ENCODE results near the gene LRP1B.

Gene LRP1B

GRCh38 chr2:141767691-141768090, 363.1 kb downstream of the LRP1B start:
- no peak for DNase-seq (ENCODE audit: low read depth in 2 of 2)

- DNase-seq (ENCODE audit: low read depth in 2 of 2): no peak
Measured at GRCh38 chr2:141767051-141767450, 363.8 kb downstream of the LRP1B start.

GRCh38 chr2:141766225-141766624, 364.6 kb downstream of the LRP1B start:
- no peak for DNase-seq (ENCODE audit: low read depth in 2 of 2)

GRCh38 chr2:141748616-141749015, 382.2 kb downstream of the LRP1B start:
- no peak for DNase-seq (ENCODE audit: low read depth in 2 of 2)

GRCh38 chr2:141741652-141742051, 389.2 kb downstream of the LRP1B start:
- no peak for DNase-seq (ENCODE audit: low read depth in 2 of 2)

DNA sequence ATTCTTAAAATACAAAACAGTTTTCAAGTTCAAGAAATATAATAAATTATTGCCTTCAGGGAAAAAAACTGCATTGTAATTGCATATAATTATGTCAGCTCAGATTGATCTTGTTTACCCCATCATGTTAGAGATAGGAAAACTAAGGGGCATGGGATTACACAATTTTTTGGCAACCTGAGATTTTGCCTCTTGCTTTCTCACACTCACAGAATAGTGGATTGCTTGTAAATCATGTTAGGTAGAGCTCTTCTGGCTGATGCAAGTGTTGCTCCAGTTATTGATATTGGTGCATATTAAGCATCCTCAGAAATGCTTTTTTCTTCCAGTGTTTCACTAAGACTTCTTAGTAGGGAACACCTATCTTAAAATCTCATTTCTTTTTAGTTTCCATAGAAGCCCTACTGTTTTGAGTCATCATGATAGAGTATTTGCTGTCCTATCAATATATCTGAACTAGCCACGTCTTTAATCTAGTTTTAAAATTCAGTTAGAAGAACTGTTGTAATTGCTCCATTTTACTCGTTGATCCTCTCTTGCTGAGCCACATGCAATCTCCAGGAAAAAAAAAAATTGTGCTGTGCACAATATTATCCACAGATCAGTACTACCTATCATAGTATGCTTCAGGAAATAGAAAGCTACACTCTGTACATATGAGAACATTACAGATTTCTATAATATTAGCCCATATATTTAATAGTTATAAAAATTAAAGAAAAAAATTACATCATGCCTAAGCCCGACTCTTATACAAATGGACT, 393.1 kb downstream of the LRP1B start:
- DNase-seq (ENCODE audit: low read depth in 2 of 2): no peak

GRCh38 chr2:141736466-141736865, 394.4 kb downstream of the LRP1B start:
- DNase-seq (ENCODE audit: low read depth in 2 of 2): no peak

- DNase-seq (ENCODE audit: low read depth in 2 of 2): no peak
Measured at GRCh38 chr2:141728886-141729285, 401.9 kb downstream of the LRP1B start.

GRCh38 chr2:141728142-141728541, 402.7 kb downstream of the LRP1B start:
- no peak for DNase-seq (ENCODE audit: low read depth in 2 of 2)

GRCh38 chr2:141724426-141724825, 406.4 kb downstream of the LRP1B start:
- no peak for DNase-seq (ENCODE audit: low read depth in 2 of 2)

GRCh38 chr2:141723814-141724213, 407.0 kb downstream of the LRP1B start:
- DNase-seq (ENCODE audit: low read depth in 2 of 2): no peak

DNA sequence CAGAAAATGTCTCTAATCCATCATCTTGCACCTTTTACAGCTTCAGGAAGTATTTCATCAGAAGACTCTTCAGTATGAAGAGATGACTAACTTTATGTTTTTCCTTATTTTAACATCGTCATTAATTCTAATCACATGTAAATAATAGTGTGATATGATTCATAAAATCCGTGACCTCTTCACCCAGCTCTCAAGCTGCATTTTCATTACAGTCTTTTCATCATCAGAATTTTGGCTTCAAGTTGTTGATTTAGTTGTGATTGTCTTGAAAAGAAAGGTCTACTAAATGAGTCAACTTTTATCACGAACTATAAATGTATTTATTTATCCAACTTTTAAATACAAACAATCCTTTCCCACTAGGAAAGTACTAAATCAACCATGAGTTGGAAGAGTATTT, 410.3 kb downstream of the LRP1B start:
- no peak for DNase-seq (ENCODE audit: low read depth in 2 of 2)

- DNase-seq (ENCODE audit: low read depth in 2 of 2): no peak
Measured at GRCh38 chr2:141714496-141714895, 416.3 kb downstream of the LRP1B start.

DNA sequence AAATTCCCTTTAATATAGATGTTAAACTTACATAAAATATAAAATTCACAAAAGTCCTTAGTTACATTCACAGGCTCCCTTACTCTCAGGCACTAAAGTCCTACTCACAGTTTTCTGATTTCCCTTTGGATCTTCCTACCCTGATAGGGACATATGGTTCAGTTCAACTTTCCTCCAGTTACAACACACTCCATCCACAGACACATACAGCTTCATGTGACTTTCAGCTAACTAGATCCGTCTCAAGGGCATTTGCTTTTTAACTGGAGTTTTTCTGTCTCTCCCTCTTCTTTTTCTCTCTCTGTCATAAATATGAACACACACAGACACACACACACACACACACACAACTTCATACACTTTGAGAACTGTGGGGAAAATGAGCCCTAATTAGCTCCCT, 419.2 kb downstream of the LRP1B start:
- no peak for DNase-seq (ENCODE audit: low read depth in 2 of 2)

DNA sequence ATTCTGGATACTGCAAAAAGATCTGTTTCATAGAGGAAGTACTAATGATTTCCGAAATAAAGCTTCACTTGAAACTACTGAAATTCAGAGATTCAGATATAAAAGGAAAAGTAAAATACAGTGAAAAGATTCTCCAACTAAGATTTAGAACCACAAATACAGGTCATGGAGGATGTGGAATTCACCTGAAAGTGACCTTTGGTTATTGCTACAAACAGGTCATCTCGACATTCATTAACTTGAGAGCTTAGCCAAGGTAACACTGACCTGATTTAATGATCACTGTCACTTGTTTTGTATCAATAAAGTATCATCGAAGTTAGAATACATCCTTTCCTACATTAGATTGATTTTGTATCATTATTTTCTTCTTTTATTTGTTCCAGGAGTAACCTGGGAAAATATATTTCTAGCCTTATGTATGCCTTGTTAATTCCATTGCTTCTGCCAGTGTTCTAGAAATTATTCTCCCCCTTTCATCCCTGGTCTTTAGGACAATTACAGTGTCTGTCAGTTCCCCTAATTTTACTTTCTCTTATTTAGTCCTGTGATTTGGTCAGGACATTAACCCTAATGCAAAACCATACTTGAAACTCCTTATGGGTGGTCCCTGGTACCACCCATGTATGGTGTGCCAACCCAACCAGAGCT, 420.1 kb downstream of the LRP1B start:
- DNase-seq (ENCODE audit: low read depth in 2 of 2): no peak

DNA sequence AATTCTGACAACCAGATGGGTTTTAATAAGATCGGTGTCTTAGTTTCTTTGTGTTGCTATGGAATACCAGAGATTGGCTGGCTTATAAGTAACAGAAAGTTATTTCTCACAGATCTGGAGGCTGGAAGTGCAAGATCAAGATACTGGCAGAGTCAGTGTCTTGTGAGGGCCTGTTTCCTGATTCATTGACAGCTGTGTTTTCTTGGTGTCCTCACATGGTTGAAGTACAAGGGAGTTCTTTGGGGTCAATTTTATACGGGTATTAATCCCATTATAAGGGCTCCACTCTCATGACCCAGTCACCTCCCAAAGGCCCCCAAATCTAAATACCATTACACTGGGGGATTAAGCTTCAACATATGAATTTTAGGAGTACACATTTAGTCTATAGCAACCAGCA, 421.1 kb downstream of the LRP1B start:
- DNase-seq (ENCODE audit: low read depth in 2 of 2): no peak

GRCh38 chr2:141707486-141707885, 423.3 kb downstream of the LRP1B start:
- DNase-seq (ENCODE audit: low read depth in 2 of 2): no peak

DNA sequence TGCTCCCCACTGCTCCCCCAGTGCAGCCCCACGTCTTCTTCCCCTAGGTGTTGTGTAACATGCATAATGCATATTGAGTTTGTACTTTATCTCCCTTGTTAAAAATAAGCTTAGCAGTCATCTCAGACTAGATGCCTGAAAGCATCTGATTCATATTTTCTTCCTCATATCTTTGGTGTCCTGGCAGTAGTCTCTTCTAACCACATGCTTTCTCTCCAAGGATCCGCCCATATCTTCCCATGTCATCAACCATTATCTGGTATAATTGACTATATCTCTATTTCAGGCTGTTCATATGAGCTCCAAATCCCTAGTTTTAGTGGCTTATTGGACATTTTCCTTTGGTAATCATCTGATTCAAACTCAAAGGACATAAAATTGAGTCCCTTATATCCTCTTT, 426.3 kb downstream of the LRP1B start:
- DNase-seq (ENCODE audit: low read depth in 2 of 2): no peak

GRCh38 chr2:141703501-141703900, 427.3 kb downstream of the LRP1B start:
- no peak for DNase-seq (ENCODE audit: low read depth in 2 of 2)

DNA sequence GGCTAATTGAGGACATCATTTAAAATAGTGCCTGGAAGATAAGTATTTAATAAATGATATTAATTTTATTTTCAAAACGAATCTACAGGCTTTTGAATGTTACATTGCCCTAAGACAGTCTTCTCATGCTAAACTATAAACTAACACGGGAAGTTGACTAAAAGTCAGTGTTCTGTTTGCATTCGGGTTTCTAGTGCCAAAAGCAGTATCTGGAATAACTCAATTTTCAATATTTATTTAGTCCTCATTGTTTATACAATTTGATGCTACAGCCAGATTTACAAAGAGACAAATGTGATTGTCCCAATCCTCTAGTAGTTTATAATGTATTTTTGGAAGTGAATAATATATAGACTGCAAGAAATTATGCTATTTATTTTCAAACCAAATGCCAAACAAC, 429.2 kb downstream of the LRP1B start:
- no peak for DNase-seq (ENCODE audit: low read depth in 2 of 2)

DNA sequence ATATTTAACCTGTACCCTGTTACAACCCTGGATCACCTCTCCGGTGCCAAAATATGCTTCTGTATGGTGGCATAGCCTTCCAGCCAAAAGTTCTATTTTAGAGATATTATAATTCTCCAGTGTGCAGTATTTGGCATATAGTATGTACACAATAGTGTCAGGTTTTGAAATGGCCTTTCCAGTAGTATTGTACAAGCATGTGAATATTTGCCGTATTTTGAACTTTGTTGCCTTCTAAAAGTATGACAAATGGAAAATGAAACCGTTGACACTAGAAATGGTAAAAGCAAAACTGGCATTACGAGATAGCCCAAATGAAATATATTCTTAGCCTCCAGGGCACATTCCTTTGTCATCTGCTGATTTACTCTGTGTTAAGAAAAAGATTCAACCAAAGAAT, 431.2 kb downstream of the LRP1B start:
- no peak for DNase-seq (ENCODE audit: low read depth in 2 of 2)

DNA sequence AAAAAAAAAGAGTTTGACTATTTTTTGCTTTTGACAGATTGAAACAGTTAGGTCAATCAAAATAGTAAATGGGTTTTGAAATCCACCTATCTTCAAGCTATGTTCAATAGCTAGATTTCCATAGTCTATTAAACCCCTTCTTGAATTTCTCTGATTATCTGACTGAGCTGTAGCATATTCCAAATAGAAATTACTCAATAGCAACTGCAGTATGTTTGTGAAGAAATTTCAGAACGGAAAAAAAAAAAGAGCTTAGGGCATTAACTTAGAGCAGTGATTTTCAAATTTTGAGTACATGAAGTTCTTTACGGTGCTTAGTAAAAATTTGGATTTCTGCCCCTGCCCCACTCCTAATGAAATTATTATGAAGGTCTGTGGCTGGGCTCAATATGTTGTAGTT, 432.3 kb downstream of the LRP1B start:
- DNase-seq (ENCODE audit: low read depth in 2 of 2): no peak

- no peak for DNase-seq (ENCODE audit: low read depth in 2 of 2)
Measured at GRCh38 chr2:141697035-141697434, 433.8 kb downstream of the LRP1B start.

GRCh38 chr2:141694180-141694579, 436.6 kb downstream of the LRP1B start:
- no peak for DNase-seq (ENCODE audit: low read depth in 2 of 2)
